ENCODE data around the gene CYP2C19.

The CYP2C19 gene

GRCh38 chr10:94902080-94902479, 139.6 kb downstream of the CYP2C19 start:
- no peak overlapping the region for H3K18ac ChIP-seq (ENCODE audit: low read depth in 1 of 2, low read length in 2 of 2)
- DNase-seq, result no peak
- no peak overlapping the region for H3K4ac ChIP-seq (ENCODE audit: low read depth in 1 of 2, low read length in 2 of 2)
- no peak overlapping the region for H3K23ac ChIP-seq (ENCODE audit: low read length in 2 of 2)
- 78% methylated on average over 1 of the region's 1 CpG for WGBS
- H2BK5ac ChIP-seq (ENCODE audit: low read depth, low read length, poor library complexity, severe bottlenecking), result no peak overlapping the region
- peaks cover 11% of the 10 kb centered on the region for H3K9me3 ChIP-seq (ENCODE audit: control insufficient read depth, low read length)
- no peaks in the 10 kb centered on the region for H3K79me1 ChIP-seq (replicated peaks; ENCODE audit: low read length, poor library complexity, severe bottlenecking)
- no peak overlapping the region for H2AK5ac ChIP-seq (ENCODE audit: low read length, severe bottlenecking)
- H4K8ac ChIP-seq (ENCODE audit: low read length), result no peak overlapping the region
- no peak overlapping the region for H2AFZ ChIP-seq (ENCODE audit: low read depth, low read length)
- no peak overlapping the region for H2BK15ac ChIP-seq (ENCODE audit: low read depth, poor library complexity, severe bottlenecking)
- no peaks in the 10 kb centered on the region for H3K27me3 ChIP-seq (ENCODE audit: control insufficient read depth in 1 of 2, insufficient read depth in 1 of 2, low read length in 2 of 2)
- H3K14ac ChIP-seq (ENCODE audit: low read length in 2 of 2), result no peak overlapping the region
- H3K4me1 ChIP-seq (ENCODE audit: control insufficient read depth, insufficient read depth, low read depth, low read length), result no peaks in the 10 kb centered on the region
- no peak overlapping the region for H2BK120ac ChIP-seq (ENCODE audit: low read depth, low read length)
- no peak overlapping the region for H4K91ac ChIP-seq (ENCODE audit: low read length)
- no peak overlapping the region for H3K9ac ChIP-seq (ENCODE audit: low read length)
- H2BK12ac ChIP-seq (ENCODE audit: low read length in 2 of 2), result no peak overlapping the region
- H3K27ac ChIP-seq (ENCODE audit: low read length, poor library complexity, severe bottlenecking), result no peak overlapping the region
- H3K36me3 ChIP-seq (ENCODE audit: control insufficient read depth in 1 of 2, insufficient read depth in 2 of 2, low read depth in 1 of 2, low read length in 2 of 2), result no peaks in the 10 kb centered on the region
- H3K4me2 ChIP-seq (ENCODE audit: low read length, poor library complexity, severe bottlenecking), result no peak overlapping the region
- H3K4me3 ChIP-seq (ENCODE audit: insufficient read depth in 1 of 2, low read depth in 1 of 2, low read length in 2 of 2), result no peak overlapping the region

DNA sequence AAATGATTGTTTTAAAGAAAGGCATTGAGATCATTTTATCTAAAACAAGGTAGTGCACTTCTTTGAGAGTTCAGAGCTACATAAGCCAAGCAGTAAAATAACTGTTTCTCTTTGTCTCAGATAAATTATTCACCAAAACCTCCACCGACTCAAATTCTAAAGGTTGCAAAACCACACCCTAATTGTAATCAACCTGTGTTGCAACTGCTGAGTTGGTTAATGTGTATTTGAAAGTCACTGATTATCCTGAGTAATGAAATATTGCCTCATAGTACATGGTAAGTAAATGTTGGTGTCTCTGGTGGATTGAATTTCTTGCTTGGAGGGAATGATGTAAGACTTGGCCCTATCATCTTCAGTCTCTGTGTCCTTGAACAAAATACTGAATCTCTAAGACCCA, 140.1 kb downstream of the CYP2C19 start:
- DNase-seq, result no peak
- no peak overlapping the region for H3K9ac ChIP-seq (ENCODE audit: low read length)
- no peak overlapping the region for H2BK12ac ChIP-seq (ENCODE audit: low read length in 2 of 2)
- no peak overlapping the region for H2BK5ac ChIP-seq (ENCODE audit: low read depth, low read length, poor library complexity, severe bottlenecking)
- H3K18ac ChIP-seq (ENCODE audit: low read depth in 1 of 2, low read length in 2 of 2), result no peak overlapping the region
- H2AK5ac ChIP-seq (ENCODE audit: low read length, severe bottlenecking), result no peak overlapping the region
- no peaks in the 10 kb centered on the region for H3K79me1 ChIP-seq (replicated peaks; ENCODE audit: low read length, poor library complexity, severe bottlenecking)
- H3K14ac ChIP-seq (ENCODE audit: low read length in 2 of 2), result no peak overlapping the region
- no peak overlapping the region for H4K91ac ChIP-seq (ENCODE audit: low read length)
- H3K27me3 ChIP-seq (ENCODE audit: control insufficient read depth in 1 of 2, insufficient read depth in 1 of 2, low read length in 2 of 2), result no peaks in the 10 kb centered on the region
- H2AFZ ChIP-seq (ENCODE audit: low read depth, low read length), result no peak overlapping the region
- H3K23ac ChIP-seq (ENCODE audit: low read length in 2 of 2), result no peak overlapping the region
- H3K4ac ChIP-seq (ENCODE audit: low read depth in 1 of 2, low read length in 2 of 2), result no peak overlapping the region
- no CpG with 5 or more reads among the region's 1 CpG for WGBS
- no peaks in the 10 kb centered on the region for H3K36me3 ChIP-seq (ENCODE audit: control insufficient read depth in 1 of 2, insufficient read depth in 2 of 2, low read depth in 1 of 2, low read length in 2 of 2)
- no peak overlapping the region for H4K8ac ChIP-seq (ENCODE audit: low read length)
- H3K4me2 ChIP-seq (ENCODE audit: low read length, poor library complexity, severe bottlenecking), result no peak overlapping the region
- H3K4me1 ChIP-seq (ENCODE audit: control insufficient read depth, insufficient read depth, low read depth, low read length), result no peaks in the 10 kb centered on the region
- no peak overlapping the region for H2BK120ac ChIP-seq (ENCODE audit: low read depth, low read length)
- no peak overlapping the region for H2BK15ac ChIP-seq (ENCODE audit: low read depth, poor library complexity, severe bottlenecking)
- no peak overlapping the region for H3K27ac ChIP-seq (ENCODE audit: low read length, poor library complexity, severe bottlenecking)
- no peak overlapping the region for H3K4me3 ChIP-seq (ENCODE audit: insufficient read depth in 1 of 2, low read depth in 1 of 2, low read length in 2 of 2)
- H3K9me3 ChIP-seq (ENCODE audit: control insufficient read depth, low read length), result peaks cover 13% of the 10 kb centered on the region
